ENCODE measurements around the gene ACP6. TPM values are rescaled to one million over a fixed set of nuclear protein-coding genes. Genes with fewer than 3 reads are reported as not detected.
A peak's percentile ranks its signal among the peaks of the same experiment; 100 is the strongest.

The ACP6 gene
- total RNA-seq, 1 experiment from 2014 or later, result 31.5 TPM

DNA sequence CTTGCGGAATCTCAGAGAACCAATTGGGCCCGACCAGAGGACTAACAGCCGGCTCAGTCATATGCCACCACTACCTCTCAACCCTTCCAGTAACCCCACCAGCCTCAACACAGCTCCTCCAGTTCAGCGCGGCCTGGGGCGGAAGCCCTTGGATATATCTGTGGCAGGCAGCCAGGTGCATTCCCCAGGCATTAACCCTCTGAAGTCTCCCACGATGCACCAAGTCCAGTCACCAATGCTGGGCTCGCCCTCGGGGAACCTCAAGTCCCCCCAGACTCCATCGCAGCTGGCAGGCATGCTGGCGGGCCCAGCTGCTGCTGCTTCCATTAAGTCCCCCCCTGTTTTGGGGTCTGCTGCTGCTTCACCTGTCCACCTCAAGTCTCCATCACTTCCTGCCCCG, 49.8 kb downstream of the ACP6 start:
- ChIA-PET CTCF (no interaction called here), POLR2A (no interaction called here)
- peak overlapping the region; percentile 5; the same call in 1 of the 2 replicates for H3K27ac Mint-ChIP-seq
- peaks cover 75% of the 10 kb centered on the region for H3K36me3 Mint-ChIP-seq
- H3K9me3 Mint-ChIP-seq, result no peaks in the 10 kb centered on the region
- no peak for ATAC-seq
- H3K27me3 Mint-ChIP-seq (ENCODE audit: low read depth), result no peaks in the 10 kb centered on the region
- H3K4me1 Mint-ChIP-seq, result peaks cover 6% of the 10 kb centered on the region
- H3K4me3 Mint-ChIP-seq, result no peak overlapping the region
- no peak for DNase-seq (ENCODE audit: low spot score)
- TF ChIP-seq JAZF1 (CRISPR knock-in tag; IDR thresholded peaks at IDR 0.05), result no peak
- no peak for TF ChIP-seq ZMAT4 (CRISPR knock-in tag; IDR thresholded peaks at IDR 0.05)
- no peak for TF ChIP-seq ZNF232 (CRISPR knock-in tag; IDR thresholded peaks at IDR 0.05)
- TF ChIP-seq ATF3 (CRISPR knock-in tag; conservative IDR thresholded peaks at IDR 0.05), result no peak
- TF ChIP-seq NR1H2 (CRISPR knock-in tag; IDR thresholded peaks at IDR 0.05), result no peak
- TF ChIP-seq ZNF317 (CRISPR knock-in tag; IDR thresholded peaks at IDR 0.05; ENCODE audit: borderline replicate concordance, low read depth), result no peak
- TF ChIP-seq ERG (CRISPR knock-in tag; IDR thresholded peaks at IDR 0.05), result no peak
- TF ChIP-seq FOXJ3 (CRISPR knock-in tag; IDR thresholded peaks at IDR 0.05; ENCODE audit: borderline replicate concordance), result no peak
- TF ChIP-seq E2F1 (CRISPR knock-in tag; IDR thresholded peaks at IDR 0.05), result no peak
- TF ChIP-seq ZNF121 (CRISPR knock-in tag; IDR thresholded peaks at IDR 0.05), result no peak
- TF ChIP-seq ZNF138 (CRISPR knock-in tag; conservative IDR thresholded peaks at IDR 0.05), result no peak
- TF ChIP-seq SOX15 (CRISPR knock-in tag; IDR thresholded peaks at IDR 0.05), result no peak
- TF ChIP-seq CTCF (IDR thresholded peaks at IDR 0.05), result no peak
- no peak for TF ChIP-seq EMX1 (CRISPR knock-in tag; IDR thresholded peaks at IDR 0.05)
- no peak for TF ChIP-seq FOXP1 (CRISPR knock-in tag; IDR thresholded peaks at IDR 0.05; ENCODE audit: borderline replicate concordance)
- TF ChIP-seq TEAD4 (CRISPR knock-in tag; IDR thresholded peaks at IDR 0.05), result no peak
- TF ChIP-seq MAX (CRISPR knock-in tag; IDR thresholded peaks at IDR 0.05), result no peak

DNA sequence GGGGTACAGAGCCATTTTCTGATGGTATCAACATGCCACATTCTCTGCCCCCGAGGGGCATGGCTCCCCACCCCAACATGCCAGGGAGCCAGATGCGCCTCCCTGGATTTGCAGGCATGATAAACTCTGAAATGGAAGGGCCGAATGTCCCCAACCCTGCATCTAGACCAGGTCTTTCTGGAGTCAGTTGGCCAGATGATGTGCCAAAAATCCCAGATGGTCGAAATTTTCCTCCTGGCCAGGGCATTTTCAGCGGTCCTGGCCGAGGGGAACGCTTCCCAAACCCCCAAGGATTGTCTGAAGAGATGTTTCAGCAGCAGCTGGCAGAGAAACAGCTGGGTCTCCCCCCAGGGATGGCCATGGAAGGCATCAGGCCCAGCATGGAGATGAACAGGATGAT, 50.6 kb downstream of the ACP6 start:
- DNase-seq (ENCODE audit: low spot score) (no peak), ATAC-seq (no peak)
- no peak overlapping the region for H3K4me3 Mint-ChIP-seq
- no peaks in the 10 kb centered on the region for H3K9me3 Mint-ChIP-seq
- H3K27me3 Mint-ChIP-seq (ENCODE audit: low read depth), result no peaks in the 10 kb centered on the region
- H3K27ac Mint-ChIP-seq, result no peak overlapping the region
- CTCF ChIA-PET, result interaction anchor here (0.9 kb wide), 1 partner anchor 129 kb away, joined by 3 read pairs; no protein-coding TSS in a partner anchor
- H3K4me1 Mint-ChIP-seq, result no peaks in the 10 kb centered on the region
- peaks cover 78% of the 10 kb centered on the region for H3K36me3 Mint-ChIP-seq
- TF ChIP-seq GTF2I (CRISPR knock-in tag; conservative IDR thresholded peaks at IDR 0.05), result no peak
- TF ChIP-seq CBFB (CRISPR knock-in tag; IDR thresholded peaks at IDR 0.05; ENCODE audit: low read depth), result no peak
- TF ChIP-seq ZNF512 (CRISPR knock-in tag; IDR thresholded peaks at IDR 0.05; ENCODE audit: borderline replicate concordance), result no peak
- POLR2A ChIA-PET, result no interaction called here

All from WTC11 (cell line).